ENCODE data around the gene KIAA1671. TPM values are rescaled to one million over a fixed set of nuclear protein-coding genes. Genes with fewer than 3 reads are reported as not detected.

KIAA1671 gene
- total and polyA plus RNA-seq, 4 donors = 21.7 to 55.2 (median 25.8) TPM

DNA sequence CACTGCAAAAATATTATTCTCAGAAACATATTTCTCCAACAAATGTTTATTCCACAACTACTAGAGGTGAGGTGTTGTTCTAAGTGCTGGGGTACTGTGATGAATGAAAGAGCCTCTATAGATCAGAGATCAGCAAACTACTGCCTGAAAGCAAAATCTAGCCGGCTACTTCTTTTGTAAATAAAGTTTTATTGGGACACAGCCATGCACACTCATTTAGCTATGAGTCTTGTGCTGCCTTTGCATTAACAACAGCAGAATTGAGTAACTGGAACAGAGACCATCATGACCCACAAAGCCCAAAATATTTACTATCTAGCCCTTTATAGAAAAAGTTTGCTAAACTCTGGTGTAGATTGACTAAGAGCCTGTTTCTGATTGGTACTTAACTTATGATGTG is 210.0 kb downstream of the KIAA1671 start:
- Histone ChIP-seq H3K4me3 (ENCODE audit: low read depth, low read length) (no peak overlapping the region), H3K4me1 (ENCODE audit: control insufficient read depth, insufficient read depth, low read length) (peaks cover 7% of the 10 kb centered on the region), H3K36me3 (ENCODE audit: control insufficient read depth, insufficient read depth, low read length) (peaks cover 15% of the 10 kb centered on the region), H3K27ac (ENCODE audit: low read depth, low read length) (no peak overlapping the region), H3K9me3 (ENCODE audit: control insufficient read depth, insufficient read depth, low read length) (no peaks in the 10 kb centered on the region), H3K27me3 (ENCODE audit: control insufficient read depth, insufficient read depth, low read length) (no peaks in the 10 kb centered on the region)
- no CpG with 5 or more reads among the region's 1 CpG for WGBS (ENCODE audit: insufficient coverage)
- DNase-seq (ENCODE audit: low read depth in 4 of 6, low spot score in 6 of 6) = no peak

DNA sequence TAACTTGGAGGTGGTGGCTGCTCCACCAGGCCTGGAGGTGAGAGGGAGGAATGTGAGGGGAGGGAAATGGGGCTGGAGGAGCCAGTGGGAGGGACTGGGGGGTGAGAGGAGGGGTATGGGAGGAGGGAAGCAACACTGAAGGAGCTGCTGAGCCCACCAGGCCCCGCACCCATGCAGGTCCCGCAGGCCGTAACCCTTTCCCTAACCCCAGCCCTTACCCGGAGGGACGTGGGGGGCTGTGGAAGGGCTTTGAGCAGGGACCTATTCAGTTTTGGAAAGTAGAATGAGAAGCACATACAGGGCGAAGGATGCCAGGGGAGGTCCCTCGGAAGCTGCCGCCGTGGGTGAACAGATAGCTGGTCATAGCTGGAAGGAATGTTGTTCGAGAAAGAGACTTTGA is 213.3 kb downstream of the KIAA1671 start:
- DNase-seq (ENCODE audit: low read depth in 4 of 6, low spot score in 6 of 6) = no peak
- H3K4me1 ChIP-seq (ENCODE audit: control insufficient read depth, insufficient read depth, low read length) = peaks cover 7% of the 10 kb centered on the region
- H3K27me3 ChIP-seq (ENCODE audit: control insufficient read depth, insufficient read depth, low read length) = no peaks in the 10 kb centered on the region
- H3K9me3 ChIP-seq (ENCODE audit: control insufficient read depth, insufficient read depth, low read length) = no peaks in the 10 kb centered on the region
- WGBS (ENCODE audit: insufficient coverage) = 94% methylated on average over 5 of the region's 10 CpGs
- H3K36me3 ChIP-seq (ENCODE audit: control insufficient read depth, insufficient read depth, low read length) = peaks cover 17% of the 10 kb centered on the region
- no peak overlapping the region for H3K27ac ChIP-seq (ENCODE audit: low read depth, low read length)
- H3K4me3 ChIP-seq (ENCODE audit: low read depth, low read length) = no peak overlapping the region

DNA sequence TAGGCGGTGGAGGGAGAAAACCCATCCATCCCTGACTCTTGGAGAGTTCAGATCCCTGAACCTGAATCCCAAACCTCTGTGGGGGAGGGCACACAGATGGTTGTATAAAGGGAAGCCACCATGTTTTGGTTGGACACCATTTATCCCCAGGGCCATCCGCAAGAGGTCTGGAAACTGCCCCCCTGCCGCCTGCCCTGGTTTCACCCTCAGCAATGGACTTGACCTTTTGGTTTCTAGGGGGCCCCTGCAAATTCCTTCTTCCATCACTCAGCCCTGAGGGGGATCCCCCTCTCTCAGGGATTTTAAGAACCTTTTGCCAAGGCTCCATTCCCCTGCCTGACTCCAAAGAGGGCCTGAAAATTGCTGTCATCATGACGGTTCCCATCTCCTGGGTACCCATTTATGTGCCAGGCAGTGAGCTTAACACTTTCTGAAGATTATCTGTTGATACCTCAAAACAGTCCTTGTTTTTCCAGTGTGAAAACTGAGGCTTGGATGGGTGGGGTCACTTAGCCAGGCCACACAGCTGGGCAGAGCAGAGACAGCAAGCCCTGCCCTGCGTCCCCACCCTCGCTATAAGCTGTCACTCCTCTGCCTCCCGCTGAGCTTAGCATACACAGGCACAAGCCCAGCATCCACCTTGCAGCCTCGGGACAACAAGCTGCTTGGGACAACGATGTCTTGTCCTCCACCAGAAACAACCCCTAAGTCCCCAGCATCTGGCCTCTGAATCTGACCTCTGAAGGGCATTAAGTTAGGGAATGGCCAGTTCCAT is 213.9 kb downstream of the KIAA1671 start:
- H3K27ac ChIP-seq (ENCODE audit: low read depth, low read length) = no peak overlapping the region
- H3K36me3 ChIP-seq (ENCODE audit: control insufficient read depth, insufficient read depth, low read length) = peaks cover 14% of the 10 kb centered on the region
- 77% methylated on average over 7 of the region's 9 CpGs for WGBS (ENCODE audit: insufficient coverage)

DNA sequence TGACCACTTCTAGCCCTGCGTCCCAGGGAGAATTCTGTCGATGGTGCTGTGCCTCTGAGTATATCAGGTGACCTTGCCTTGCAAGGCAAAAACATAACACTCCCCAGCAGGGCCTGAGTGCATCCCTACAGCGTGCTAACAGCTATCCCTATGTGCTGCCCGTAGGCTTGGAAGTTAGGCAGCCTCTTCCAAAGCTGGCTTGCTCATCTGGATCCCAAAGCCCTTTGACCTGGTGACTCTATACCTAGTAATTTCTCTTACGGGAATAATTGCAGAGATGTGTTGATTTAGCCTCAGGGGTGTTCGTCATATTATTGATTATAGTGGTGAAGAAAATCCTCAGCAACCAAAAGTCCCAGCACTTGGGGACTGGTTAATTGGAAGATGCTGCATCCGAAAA is 214.6 kb downstream of the KIAA1671 start:
- H3K27ac ChIP-seq (ENCODE audit: low read depth, low read length) = no peak overlapping the region
- 69% methylated on average over 3 of the region's 7 CpGs for WGBS (ENCODE audit: insufficient coverage)
- no peaks in the 10 kb centered on the region for H3K27me3 ChIP-seq (ENCODE audit: control insufficient read depth, insufficient read depth, low read length)

More for the DNA sequence above, 213.9 kb downstream of the KIAA1671 start:
- H3K4me3 ChIP-seq (ENCODE audit: low read depth, low read length) = no peak overlapping the region
- no peaks in the 10 kb centered on the region for H3K27me3 ChIP-seq (ENCODE audit: control insufficient read depth, insufficient read depth, low read length)
- DNase-seq (ENCODE audit: low read depth in 4 of 6, low spot score in 6 of 6) = no peak
- H3K9me3 ChIP-seq (ENCODE audit: control insufficient read depth, insufficient read depth, low read length) = no peaks in the 10 kb centered on the region
- peaks cover 7% of the 10 kb centered on the region for H3K4me1 ChIP-seq (ENCODE audit: control insufficient read depth, insufficient read depth, low read length)

DNA sequence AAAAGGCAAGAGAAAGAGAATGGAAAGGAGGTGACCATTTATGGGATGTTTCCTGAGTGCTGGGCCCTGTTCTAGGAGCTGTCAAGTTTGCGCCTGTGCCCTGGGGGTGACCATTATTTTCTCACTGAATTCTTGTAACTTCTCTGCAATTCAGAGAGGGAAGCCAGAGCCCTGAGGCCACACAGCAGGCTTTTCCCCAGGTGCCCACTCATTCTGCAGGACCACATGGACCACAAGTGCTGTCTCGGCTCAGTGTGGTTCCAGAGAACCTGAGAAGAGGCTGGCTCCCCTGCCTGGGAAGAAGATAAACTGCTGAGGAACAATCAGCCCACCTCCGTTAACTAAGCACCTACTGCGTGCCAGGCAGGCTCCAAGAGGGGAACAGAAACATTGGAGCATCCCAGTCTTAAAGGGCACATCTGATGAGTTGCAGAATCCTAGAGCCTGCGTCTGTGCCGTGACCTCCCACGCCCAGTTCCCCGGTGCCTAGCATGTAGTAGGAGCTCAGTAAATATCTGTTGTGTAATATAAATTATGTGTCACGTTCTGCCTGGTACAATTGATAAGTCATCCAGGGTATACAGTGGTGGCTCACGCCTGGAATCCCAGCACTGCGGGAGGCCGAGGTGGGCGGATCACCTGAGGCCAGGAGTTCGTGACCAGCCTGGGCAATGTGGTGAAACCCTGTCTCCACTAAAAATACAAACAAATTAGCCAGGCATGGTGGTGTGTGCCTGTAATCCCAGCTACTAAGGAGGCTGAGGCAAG is 215.5 kb downstream of the KIAA1671 start:
- Histone ChIP-seq H3K36me3 (ENCODE audit: control insufficient read depth, insufficient read depth, low read length) (peaks cover 12% of the 10 kb centered on the region), H3K9me3 (ENCODE audit: control insufficient read depth, insufficient read depth, low read length) (no peaks in the 10 kb centered on the region), H3K27me3 (ENCODE audit: control insufficient read depth, insufficient read depth, low read length) (no peaks in the 10 kb centered on the region), H3K4me1 (ENCODE audit: control insufficient read depth, insufficient read depth, low read length) (peaks cover 7% of the 10 kb centered on the region), H3K27ac (ENCODE audit: low read depth, low read length) (no peak overlapping the region), H3K4me3 (ENCODE audit: low read depth, low read length) (no peak overlapping the region)
- 80% methylated on average over 13 of the region's 14 CpGs for WGBS (ENCODE audit: insufficient coverage)
- no peak for DNase-seq (ENCODE audit: low read depth in 4 of 6, low spot score in 6 of 6)

More for the DNA sequence above, 214.6 kb downstream of the KIAA1671 start:
- peaks cover 7% of the 10 kb centered on the region for H3K4me1 ChIP-seq (ENCODE audit: control insufficient read depth, insufficient read depth, low read length)
- no peaks in the 10 kb centered on the region for H3K9me3 ChIP-seq (ENCODE audit: control insufficient read depth, insufficient read depth, low read length)
- DNase-seq (ENCODE audit: low read depth in 4 of 6, low spot score in 6 of 6) = no peak
- H3K36me3 ChIP-seq (ENCODE audit: control insufficient read depth, insufficient read depth, low read length) = peaks cover 12% of the 10 kb centered on the region
- H3K4me3 ChIP-seq (ENCODE audit: low read depth, low read length) = no peak overlapping the region

DNA sequence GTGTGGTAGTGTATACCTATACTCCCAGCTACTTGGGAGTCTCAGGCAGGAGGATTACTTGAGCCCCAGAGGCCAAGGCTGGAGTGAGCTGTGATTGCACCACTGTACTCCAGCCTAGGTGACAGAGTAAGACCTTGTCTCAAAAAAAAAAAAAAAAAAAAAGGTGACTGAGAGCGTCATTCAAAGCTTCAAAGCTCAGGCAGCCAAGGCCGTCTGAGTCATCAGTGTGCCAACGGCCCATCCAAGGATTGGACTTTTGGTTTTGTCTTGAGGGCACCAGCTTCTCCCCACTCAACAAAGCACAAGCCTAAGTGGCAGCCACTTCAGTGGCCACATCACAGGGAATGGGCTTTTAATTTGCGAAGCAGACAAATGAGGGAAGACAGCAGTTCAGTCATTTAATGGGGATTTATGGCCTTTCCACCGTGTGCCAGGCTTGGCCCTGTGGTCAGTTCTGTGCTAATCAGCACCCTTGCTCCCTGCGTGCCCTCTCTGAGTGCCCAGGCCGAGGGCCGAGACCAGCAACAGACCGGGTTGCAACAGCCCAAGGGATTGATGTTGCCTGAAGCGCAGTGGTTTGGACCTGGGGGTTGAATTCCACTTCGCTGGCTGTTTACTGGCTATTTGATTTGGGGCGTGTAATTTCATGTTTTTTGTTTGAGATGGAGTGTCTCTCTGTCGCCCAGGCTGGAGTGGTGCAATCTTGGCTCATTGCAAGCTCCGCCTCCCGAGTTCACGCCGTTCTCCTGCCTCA is 216.9 kb downstream of the KIAA1671 start:
- H3K36me3 ChIP-seq (ENCODE audit: control insufficient read depth, insufficient read depth, low read length) = peaks cover 16% of the 10 kb centered on the region
- no peak overlapping the region for H3K4me3 ChIP-seq (ENCODE audit: low read depth, low read length)
- peaks cover 3% of the 10 kb centered on the region for H3K4me1 ChIP-seq (ENCODE audit: control insufficient read depth, insufficient read depth, low read length)
- H3K27ac ChIP-seq (ENCODE audit: low read depth, low read length) = no peak overlapping the region
- no peaks in the 10 kb centered on the region for H3K9me3 ChIP-seq (ENCODE audit: control insufficient read depth, insufficient read depth, low read length)
- no peak for DNase-seq (ENCODE audit: low read depth in 4 of 6, low spot score in 6 of 6)
- WGBS (ENCODE audit: insufficient coverage) = 82% methylated on average over 8 of the region's 17 CpGs
- no peaks in the 10 kb centered on the region for H3K27me3 ChIP-seq (ENCODE audit: control insufficient read depth, insufficient read depth, low read length)

DNA sequence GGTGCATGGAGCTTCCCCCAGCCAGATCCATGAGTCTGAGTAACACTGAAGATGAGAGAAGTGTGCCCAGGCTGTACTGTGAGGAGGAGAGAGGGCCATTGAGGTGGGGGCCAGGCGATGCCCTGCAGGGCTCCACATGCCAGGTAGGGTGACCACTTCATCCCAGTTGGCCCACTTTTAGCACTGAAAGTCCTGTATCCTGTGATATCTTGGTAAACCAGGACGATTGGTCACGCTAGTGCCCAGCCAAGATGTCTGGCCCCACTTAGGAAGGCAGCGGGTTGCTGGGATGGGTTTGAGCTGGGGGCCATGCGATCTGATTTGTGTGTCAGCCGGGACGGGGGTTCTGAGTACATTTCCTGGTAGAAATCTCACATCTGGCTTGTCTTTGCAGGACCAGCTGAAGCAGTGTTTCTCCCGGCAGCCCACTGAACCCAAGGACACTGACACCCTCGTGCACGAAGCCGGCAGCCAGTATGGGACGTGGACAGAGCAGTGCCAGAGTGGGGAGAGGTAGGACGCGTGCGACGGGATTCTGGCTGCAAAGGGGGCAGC is 218.0 kb downstream of the KIAA1671 start:
- H3K4me1 ChIP-seq (ENCODE audit: control insufficient read depth, insufficient read depth, low read length) = no peaks in the 10 kb centered on the region
- no peak overlapping the region for H3K27ac ChIP-seq (ENCODE audit: low read depth, low read length)
- DNase-seq (ENCODE audit: low read depth in 4 of 6, low spot score in 6 of 6) = no peak
- peaks cover 18% of the 10 kb centered on the region for H3K36me3 ChIP-seq (ENCODE audit: control insufficient read depth, insufficient read depth, low read length)
- no peak overlapping the region for H3K4me3 ChIP-seq (ENCODE audit: low read depth, low read length)
- no peaks in the 10 kb centered on the region for H3K27me3 ChIP-seq (ENCODE audit: control insufficient read depth, insufficient read depth, low read length)
- 91% methylated on average over 12 of the region's 16 CpGs for WGBS (ENCODE audit: insufficient coverage)
- H3K9me3 ChIP-seq (ENCODE audit: control insufficient read depth, insufficient read depth, low read length) = no peaks in the 10 kb centered on the region

DNA sequence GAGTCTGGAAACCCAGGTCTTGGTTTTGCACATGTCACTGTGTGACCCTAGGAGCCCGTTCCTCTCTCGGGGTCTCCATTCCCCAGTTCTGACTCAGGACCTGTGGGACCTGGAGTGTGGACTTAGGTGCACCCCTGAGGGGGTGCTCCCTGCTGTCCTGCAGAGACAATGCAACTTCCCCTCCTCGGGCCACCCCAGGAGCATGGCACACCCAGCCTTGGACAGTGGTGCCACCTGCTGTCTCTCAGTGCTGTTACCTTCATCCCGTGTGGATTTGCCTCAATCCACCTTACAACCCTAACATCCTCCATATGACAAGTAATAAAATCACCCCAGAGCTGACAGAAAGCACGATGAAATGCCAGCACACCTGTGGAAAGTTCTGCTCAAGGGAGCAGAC is 219.6 kb downstream of the KIAA1671 start:
- H3K36me3 ChIP-seq (ENCODE audit: control insufficient read depth, insufficient read depth, low read length) = peaks cover 20% of the 10 kb centered on the region
- no peak overlapping the region for H3K4me3 ChIP-seq (ENCODE audit: low read depth, low read length)
- H3K9me3 ChIP-seq (ENCODE audit: control insufficient read depth, insufficient read depth, low read length) = no peaks in the 10 kb centered on the region
- H3K27me3 ChIP-seq (ENCODE audit: control insufficient read depth, insufficient read depth, low read length) = no peaks in the 10 kb centered on the region
- no peaks in the 10 kb centered on the region for H3K4me1 ChIP-seq (ENCODE audit: control insufficient read depth, insufficient read depth, low read length)
- peak in 1 of 6 donors; percentile 13 for DNase-seq (ENCODE audit: low read depth in 4 of 6, low spot score in 6 of 6)
- no peak overlapping the region for H3K27ac ChIP-seq (ENCODE audit: low read depth, low read length)
- WGBS (ENCODE audit: insufficient coverage) = 74% methylated on average over 5 of the region's 5 CpGs

DNA sequence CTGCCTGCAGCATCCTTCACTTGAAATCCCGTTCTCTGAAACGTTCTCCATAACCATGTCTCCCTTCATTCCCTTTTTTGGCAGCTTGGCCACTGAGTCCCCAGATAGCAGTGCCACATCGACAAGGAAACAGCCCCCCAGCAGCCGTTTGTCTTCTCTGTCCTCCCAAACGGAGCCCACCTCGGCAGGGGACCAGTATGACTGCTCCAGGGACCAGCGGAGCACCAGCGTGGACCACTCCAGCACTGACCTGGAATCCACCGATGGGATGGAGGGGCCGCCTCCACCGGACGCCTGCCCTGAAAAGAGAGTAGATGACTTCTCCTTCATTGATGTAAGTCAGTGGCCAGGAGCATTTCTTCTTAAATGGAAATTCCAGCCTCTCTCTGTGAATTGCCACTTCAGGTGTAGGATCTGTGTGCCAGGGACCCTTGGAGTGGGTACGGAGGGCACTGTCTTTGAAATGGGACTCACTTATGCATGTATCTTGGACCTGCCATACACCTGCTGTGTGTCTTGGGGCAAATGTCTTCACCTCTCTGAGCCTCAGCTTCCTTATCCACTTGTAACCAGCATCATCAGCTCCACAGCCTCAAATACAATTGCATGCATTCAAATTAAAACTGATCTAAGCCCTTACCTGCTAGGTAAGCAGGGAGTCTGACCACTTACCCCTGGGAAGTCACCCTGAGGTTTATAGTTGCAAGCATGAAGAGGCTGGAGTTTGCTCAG is 221.8 kb downstream of the KIAA1671 start:
- Histone ChIP-seq H3K4me1 (ENCODE audit: control insufficient read depth, insufficient read depth, low read length) (no peaks in the 10 kb centered on the region), H3K27ac (ENCODE audit: low read depth, low read length) (no peak overlapping the region), H3K9me3 (ENCODE audit: control insufficient read depth, insufficient read depth, low read length) (no peaks in the 10 kb centered on the region), H3K36me3 (ENCODE audit: control insufficient read depth, insufficient read depth, low read length) (peaks cover 37% of the 10 kb centered on the region), H3K27me3 (ENCODE audit: control insufficient read depth, insufficient read depth, low read length) (no peaks in the 10 kb centered on the region), H3K4me3 (ENCODE audit: low read depth, low read length) (no peak overlapping the region)
- DNase-seq (ENCODE audit: low read depth in 4 of 6, low spot score in 6 of 6) = no peak
- WGBS (ENCODE audit: insufficient coverage) = 95% methylated on average over 13 of the region's 13 CpGs
